PC-9 (cell line): ENCODE data around the gene DPYD. TPM values are rescaled to one million over a fixed set of nuclear protein-coding genes. Genes with fewer than 3 reads are reported as not detected.
A peak's percentile ranks its signal among the peaks of the same experiment; 100 is the strongest.

ENCODE experiments used
- BruUV-seq: library from RNA; stranded (reverse); fragments of 400-500 nt; replicated peaks from 2 replicates; lab custom pipeline; 2021; lab: Mats Ljungman, UMichigan
- CTCF ChIA-PET: fragments of 300-600 bp; sonication (Branson Sonifier 250); formaldehyde crosslinking; loops from one replicate; lab custom pipeline; 2022; ENCODE audit warnings: antibody characterized with exemption; lab: Charles Lee
- POLR2A ChIA-PET: fragments of 300-600 bp; sonication (Branson Sonifier 250); formaldehyde crosslinking; loops from one replicate; lab custom pipeline; 2022; ENCODE audit warnings: antibody characterized with exemption; ENCODE audit not compliant: unreplicated experiment; lab: Charles Lee
- DNase-seq, 2 experiments: peaks; one replicate each; pipeline versions ENCODE4 v3.0.0 to v3.0.0-alpha.2; 2015 to 2022; ENCODE audit warnings: mixed read lengths in 1 of 2
- H2AFZ ChIP-seq: fragments of 200-600 bp; sonication (generic); 2 replicates; pipeline ENCODE4 v1.8.1; 2017; ENCODE audit warnings: antibody characterized with exemption
- H3F3A ChIP-seq: fragments of 200-600 bp; sonication (generic); 2 replicates; pipeline ENCODE4 v1.8.1; 2017; ENCODE audit warnings: antibody characterized with exemption, mild to moderate bottlenecking, low read depth; ENCODE audit not compliant: insufficient read depth
- H3K27ac ChIP-seq: fragments of 200-600 bp; sonication (generic); 2 replicates; pipeline ENCODE4 v1.6.1; 2016; ENCODE audit warnings: mixed run types
- H3K27me3 ChIP-seq: fragments of 200-600 bp; sonication (generic); 2 replicates; pipeline ENCODE4 v1.6.1; 2016; ENCODE audit warnings: low read depth, mixed run types; ENCODE audit not compliant: insufficient read depth
- H3K36me3 ChIP-seq: fragments of 200-600 bp; sonication (generic); 2 replicates; pipeline ENCODE4 v1.6.1; 2016; ENCODE audit warnings: low read depth, mixed run types
- H3K4me1 ChIP-seq: fragments of 200-600 bp; sonication (generic); replicated peaks from 2 replicates; pipeline ENCODE4 v1.6.1; 2016; ENCODE audit warnings: mixed run types; ENCODE audit not compliant: insufficient read depth
- H3K4me2 ChIP-seq: fragments of 200-600 bp; sonication (generic); 2 replicates; pipeline ENCODE4 v1.6.1; 2017; ENCODE audit warnings: mixed run types
- H3K4me3 ChIP-seq: fragments of 200-600 bp; sonication (generic); 2 replicates; pipeline ENCODE4 v1.6.1; 2016; ENCODE audit warnings: mixed run types
- H3K79me2 ChIP-seq: fragments of 200-600 bp; sonication (generic); 2 replicates; pipeline ENCODE4 v1.6.1; 2017; ENCODE audit warnings: low read depth, mixed run types
- H3K9me2 ChIP-seq: fragments of 200-600 bp; sonication (generic); 2 replicates; pipeline ENCODE4 v1.8.1; 2017; ENCODE audit warnings: mild to moderate bottlenecking; ENCODE audit not compliant: insufficient read depth
- H3K9me3 ChIP-seq: fragments of 200-600 bp; sonication (generic); 2 replicates; pipeline ENCODE4 v1.8.1; 2016; ENCODE audit warnings: low read depth; ENCODE audit not compliant: insufficient read depth
- H4K20me1 ChIP-seq: fragments of 200-600 bp; sonication (generic); 2 replicates; pipeline ENCODE4 v1.8.1; 2017; ENCODE audit not compliant: insufficient read depth
- EZH2 ChIP-seq: fragments of 200-600 bp; sonication (generic); IDR thresholded peaks from 2 replicates; pipeline ENCODE4 v1.8.0; 2017; ENCODE audit warnings: antibody characterized with exemption, low read depth
- intact Hi-C: fragments of 100-400 bp; cut with micrococcal nuclease; formaldehyde crosslinking; loops from one replicate; pipeline ENCODE4 v1.10.0; 2022; ENCODE audit not compliant: unreplicated experiment
- total RNA-seq: library from RNA; stranded (reverse); gene quantifications from 2 replicates; pipeline ENCODE4 v1.2.3, GENCODE V29; 2021
- TF ChIP-seq, protein P1 (sequence below): fragments of 200-600 bp; sonication (generic); conservative IDR thresholded peaks from 2 replicates; pipeline ENCODE4 v1.6.1; 2017; ENCODE audit warnings: mixed run types, antibody characterized with exemption, mild to moderate bottlenecking, moderate library complexity

DPYD gene
- total RNA-seq, 1 experiment from 2014 or later, result 24.1 TPM

DNA sequence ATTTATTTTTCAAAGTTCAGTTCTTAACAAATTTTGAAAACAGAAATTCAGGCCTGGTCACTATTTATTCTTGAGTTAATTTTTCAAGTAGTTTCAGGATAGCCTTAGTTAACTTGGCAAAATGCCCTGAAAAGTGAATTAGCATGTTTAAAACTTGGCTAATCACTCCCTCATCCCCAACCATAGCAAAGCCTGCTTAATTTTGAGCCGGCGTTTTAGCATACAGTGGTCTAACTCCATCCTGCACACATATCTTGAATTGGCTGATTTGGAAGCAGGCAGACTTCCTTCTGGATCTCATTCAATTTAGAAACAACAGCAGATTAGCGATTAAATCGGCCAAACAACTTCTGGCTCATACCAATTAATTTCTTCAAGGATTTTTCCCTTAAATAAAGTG lies 760.0 kb downstream of the DPYD start:
- Histone ChIP-seq H4K20me1 (no peaks in the 10 kb centered on the region), H3K4me1 (no peaks in the 10 kb centered on the region), H3K9me2 (no peaks in the 10 kb centered on the region), H3K79me2 (no peaks in the 10 kb centered on the region), H3F3A (no peaks in the 10 kb centered on the region), H2AFZ (no peak overlapping the region), H3K27ac (no peak overlapping the region), H3K36me3 (no peaks in the 10 kb centered on the region), H3K9me3 (no peaks in the 10 kb centered on the region), H3K4me3 (no peak overlapping the region), H3K4me2 (no peak overlapping the region), H3K27me3 (no peaks in the 10 kb centered on the region)
- TF ChIP-seq EZH2, result no peak
- TF ChIP-seq, protein P1, sequence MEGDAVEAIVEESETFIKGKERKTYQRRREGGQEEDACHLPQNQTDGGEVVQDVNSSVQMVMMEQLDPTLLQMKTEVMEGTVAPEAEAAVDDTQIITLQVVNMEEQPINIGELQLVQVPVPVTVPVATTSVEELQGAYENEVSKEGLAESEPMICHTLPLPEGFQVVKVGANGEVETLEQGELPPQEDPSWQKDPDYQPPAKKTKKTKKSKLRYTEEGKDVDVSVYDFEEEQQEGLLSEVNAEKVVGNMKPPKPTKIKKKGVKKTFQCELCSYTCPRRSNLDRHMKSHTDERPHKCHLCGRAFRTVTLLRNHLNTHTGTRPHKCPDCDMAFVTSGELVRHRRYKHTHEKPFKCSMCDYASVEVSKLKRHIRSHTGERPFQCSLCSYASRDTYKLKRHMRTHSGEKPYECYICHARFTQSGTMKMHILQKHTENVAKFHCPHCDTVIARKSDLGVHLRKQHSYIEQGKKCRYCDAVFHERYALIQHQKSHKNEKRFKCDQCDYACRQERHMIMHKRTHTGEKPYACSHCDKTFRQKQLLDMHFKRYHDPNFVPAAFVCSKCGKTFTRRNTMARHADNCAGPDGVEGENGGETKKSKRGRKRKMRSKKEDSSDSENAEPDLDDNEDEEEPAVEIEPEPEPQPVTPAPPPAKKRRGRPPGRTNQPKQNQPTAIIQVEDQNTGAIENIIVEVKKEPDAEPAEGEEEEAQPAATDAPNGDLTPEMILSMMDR, result no peak
- POLR2A ChIA-PET, result no interaction called here
- intact Hi-C loops, result no loop called here
- DNase-seq, result peak in 1 of 2 experiments; percentile 25
- BruUV-seq, result no TSS peak
- CTCF ChIA-PET, result no interaction called here

DNA sequence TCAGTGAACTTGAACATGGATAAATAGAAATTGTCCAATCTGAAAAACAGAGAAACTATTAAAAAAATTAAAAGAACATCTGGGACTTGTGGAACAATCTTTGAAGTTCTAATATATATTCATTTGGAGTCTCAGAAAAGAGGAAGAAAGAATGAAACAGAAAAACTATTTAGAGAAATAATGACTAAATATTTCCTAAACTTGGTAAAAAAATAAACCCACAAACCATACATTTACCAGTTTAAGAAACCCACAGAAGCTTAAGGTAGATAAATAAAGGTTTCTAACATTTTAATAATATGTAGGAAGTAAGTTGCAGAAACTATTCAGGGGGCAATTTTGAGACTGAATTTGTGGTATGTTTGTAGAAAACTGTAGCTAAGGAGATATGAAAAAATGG lies 761.5 kb downstream of the DPYD start:
- H3K4me2 ChIP-seq, result no peak overlapping the region
- no peak for DNase-seq
- no peaks in the 10 kb centered on the region for H3F3A ChIP-seq
- H3K27me3 ChIP-seq, result no peaks in the 10 kb centered on the region
- ChIA-PET CTCF (no interaction called here), POLR2A (no interaction called here)
- H2AFZ ChIP-seq, result no peak overlapping the region
- no peaks in the 10 kb centered on the region for H3K4me1 ChIP-seq
- H3K36me3 ChIP-seq, result no peaks in the 10 kb centered on the region
- H4K20me1 ChIP-seq, result no peaks in the 10 kb centered on the region
- no peaks in the 10 kb centered on the region for H3K9me2 ChIP-seq
- intact Hi-C loops, result no loop called here
- no peaks in the 10 kb centered on the region for H3K9me3 ChIP-seq
- H3K79me2 ChIP-seq, result no peaks in the 10 kb centered on the region
- no peak overlapping the region for H3K4me3 ChIP-seq
- no peak overlapping the region for H3K27ac ChIP-seq
- TF ChIP-seq, protein P1, result no peak
- no peak for TF ChIP-seq EZH2
- no TSS peak for BruUV-seq

DNA sequence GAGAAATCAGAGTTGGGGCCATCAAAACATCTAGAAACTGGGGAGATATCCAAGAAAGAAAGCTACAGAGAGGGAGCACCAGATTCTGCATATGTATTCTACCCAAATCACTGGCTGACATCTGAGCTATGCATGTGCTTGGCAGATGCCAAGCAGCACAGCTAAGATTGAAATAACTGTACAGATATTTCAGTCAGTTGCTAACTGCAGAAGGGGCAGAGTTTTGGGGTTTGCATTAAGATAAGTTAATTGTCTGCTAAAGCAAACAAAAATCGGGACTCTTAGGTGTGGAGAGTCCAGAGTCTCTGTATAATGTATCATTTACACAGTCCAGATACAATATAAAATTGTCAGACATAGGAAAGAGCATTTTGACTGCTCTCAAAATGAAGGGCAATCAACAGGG lies 762.1 kb downstream of the DPYD start:
- H4K20me1 ChIP-seq, result no peaks in the 10 kb centered on the region
- POLR2A ChIA-PET, result no interaction called here
- peak in 1 of 2 experiments; percentile 10 for DNase-seq
- CTCF ChIA-PET, result no interaction called here
- H3K4me3 ChIP-seq, result no peak overlapping the region
- H3K4me1 ChIP-seq, result no peaks in the 10 kb centered on the region
- no TSS peak for BruUV-seq
- H3K4me2 ChIP-seq, result no peak overlapping the region
- H3K36me3 ChIP-seq, result no peaks in the 10 kb centered on the region
- H2AFZ ChIP-seq, result no peak overlapping the region
- no peaks in the 10 kb centered on the region for H3F3A ChIP-seq
- H3K27me3 ChIP-seq, result no peaks in the 10 kb centered on the region
- H3K9me3 ChIP-seq, result no peaks in the 10 kb centered on the region
- no peak for TF ChIP-seq EZH2
- TF ChIP-seq, protein P1, result no peak
- H3K79me2 ChIP-seq, result no peaks in the 10 kb centered on the region
- intact Hi-C loops, result no loop called here
- H3K9me2 ChIP-seq, result no peaks in the 10 kb centered on the region
- H3K27ac ChIP-seq, result no peak overlapping the region
